ENCODE data around the gene HTT.
"Not testable (repeated sequence)": the region's sequence is repeated elsewhere in the genome, so short reads cannot be mapped to it uniquely, and the experiment has no call there.

The HTT gene

DNA sequence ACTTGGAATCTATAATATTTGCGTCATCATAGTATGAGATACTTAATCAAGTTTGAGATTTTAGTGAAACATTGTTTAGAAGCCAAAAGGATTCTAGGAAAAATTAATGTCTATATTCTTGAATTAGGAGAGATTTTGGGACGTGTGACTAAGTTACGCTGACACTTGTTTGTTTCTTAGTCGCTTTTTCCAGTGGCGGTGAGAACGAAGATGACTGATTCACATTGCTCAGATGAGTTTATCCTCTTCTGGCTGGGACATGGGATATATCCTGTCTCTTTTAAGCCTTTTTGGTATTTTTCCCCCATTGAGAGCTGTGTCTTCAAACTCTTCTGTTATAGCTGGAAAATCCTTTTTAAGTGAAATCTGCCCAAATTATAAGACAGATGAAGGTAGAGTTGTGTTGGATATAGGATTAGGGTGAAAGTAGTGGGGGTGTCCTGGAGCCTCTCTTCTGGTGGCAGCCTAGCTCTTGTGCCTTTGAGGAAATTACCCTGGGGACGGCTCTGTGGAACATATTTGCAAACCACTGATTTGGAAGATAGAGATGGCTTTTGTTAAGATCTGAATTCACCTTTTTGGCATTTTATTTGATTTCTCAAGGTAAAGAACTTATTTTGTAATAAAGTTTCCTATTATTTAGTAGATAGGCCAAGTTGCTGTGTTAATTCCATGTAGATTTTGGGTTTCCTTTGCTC lies 49.7 kb downstream of the HTT start:
- no peak for DNase-seq

DNA sequence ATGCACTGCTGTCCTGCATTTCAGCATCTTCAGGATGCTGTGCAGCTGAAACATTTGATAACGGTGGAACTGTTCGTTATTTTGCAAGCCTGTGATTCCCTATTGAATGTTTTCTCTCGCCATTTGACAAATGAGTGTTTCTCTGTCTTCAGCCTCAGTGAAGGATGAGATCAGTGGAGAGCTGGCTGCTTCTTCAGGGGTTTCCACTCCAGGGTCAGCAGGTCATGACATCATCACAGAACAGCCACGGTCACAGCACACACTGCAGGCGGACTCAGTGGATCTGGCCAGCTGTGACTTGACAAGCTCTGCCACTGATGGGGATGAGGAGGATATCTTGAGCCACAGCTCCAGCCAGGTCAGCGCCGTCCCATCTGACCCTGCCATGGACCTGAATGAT lies 52.6 kb downstream of the HTT start:
- DNase-seq: no peak

DNA sequence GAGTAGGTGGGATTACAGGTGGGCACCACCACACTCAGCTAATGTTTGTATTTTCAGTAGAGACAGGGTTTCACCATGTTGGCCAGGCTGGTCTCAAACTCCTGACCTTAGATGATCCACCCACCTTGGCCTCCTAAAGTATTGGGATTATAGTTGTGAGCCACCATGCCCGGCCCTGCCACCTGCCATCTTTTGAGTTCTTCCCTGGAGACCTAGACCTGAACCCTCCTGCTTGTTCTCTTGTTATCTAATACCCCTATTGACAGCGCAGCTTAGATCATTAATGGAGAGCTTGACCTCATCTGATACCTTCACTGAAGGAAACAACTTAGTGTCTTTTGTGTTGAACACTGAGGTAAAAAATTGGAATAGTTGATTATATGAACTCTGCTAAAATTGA lies 53.6 kb downstream of the HTT start:
- DNase-seq: no peak

DNA sequence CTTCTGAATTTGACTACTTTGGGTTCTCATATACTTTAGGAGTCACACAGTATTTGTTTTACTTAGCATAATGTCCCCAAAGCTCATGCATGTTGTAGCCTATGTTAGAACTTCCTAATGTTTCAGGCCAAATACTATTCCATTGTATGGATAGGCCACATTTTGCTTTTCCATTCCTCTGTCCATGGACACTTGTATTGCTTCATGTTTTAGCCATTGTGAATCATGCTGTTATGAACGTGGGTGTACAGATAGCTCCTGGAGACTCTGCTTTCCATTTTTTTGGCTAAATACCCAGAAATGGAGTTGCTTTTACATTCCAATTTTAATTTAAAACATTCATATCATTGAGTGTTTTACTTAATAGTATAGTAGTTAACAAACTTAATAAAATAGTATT lies 54.5 kb downstream of the HTT start:
- DNase-seq: no peak

DNA sequence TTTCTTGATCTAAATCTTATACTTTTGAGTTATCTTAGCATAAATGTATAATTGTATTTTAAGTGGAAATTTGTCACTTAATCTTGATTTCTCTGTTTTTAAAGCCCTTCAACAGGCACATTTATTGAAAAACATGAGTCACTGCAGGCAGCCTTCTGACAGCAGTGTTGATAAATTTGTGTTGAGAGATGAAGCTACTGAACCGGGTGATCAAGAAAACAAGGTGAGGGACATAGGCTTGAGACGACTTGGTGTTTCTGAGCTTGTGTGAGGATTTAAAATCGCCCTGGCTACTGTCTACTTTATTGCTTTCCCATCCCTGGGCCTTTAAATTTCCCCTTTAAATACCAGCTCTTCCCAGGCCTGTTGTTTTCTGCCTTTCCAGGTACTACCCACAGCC lies 55.7 kb downstream of the HTT start:
- DNase-seq: no peak

DNA sequence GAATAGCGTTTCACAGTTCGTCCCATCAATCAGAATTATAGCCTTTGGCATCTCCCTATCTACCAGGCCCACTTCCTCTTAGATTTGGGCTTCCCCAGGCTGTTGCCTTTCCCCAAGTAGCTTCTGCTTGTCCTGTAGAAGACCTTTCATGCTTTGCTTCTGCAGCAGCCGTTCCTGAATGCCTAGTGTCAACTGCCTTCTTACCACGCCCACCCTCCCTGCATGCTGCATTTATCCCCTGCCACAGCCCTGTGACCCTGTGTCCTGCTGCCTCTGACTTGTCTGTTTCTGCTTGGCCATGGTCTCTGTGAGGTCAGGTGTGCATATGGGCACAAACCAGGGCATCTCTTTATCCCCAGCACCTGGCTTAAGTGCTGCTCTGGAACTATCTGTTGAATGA lies 56.3 kb downstream of the HTT start:
- no peak for DNase-seq

DNA sequence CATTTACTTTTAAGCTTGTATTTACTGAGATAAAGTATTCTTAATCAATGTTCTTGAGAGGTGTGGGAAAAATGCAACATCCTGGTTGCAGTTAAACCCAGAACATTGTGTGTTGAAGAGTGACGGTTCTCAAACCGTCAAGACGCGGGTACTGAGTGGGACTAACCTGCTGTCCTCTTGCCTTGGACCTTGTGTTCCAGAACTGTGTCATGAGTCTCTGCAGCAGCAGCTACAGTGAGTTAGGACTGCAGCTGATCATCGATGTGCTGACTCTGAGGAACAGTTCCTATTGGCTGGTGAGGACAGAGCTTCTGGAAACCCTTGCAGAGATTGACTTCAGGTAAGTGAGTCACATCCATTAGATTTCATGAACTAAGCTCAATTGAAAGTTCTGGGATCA lies 59.7 kb downstream of the HTT start:
- no peak for DNase-seq

DNA sequence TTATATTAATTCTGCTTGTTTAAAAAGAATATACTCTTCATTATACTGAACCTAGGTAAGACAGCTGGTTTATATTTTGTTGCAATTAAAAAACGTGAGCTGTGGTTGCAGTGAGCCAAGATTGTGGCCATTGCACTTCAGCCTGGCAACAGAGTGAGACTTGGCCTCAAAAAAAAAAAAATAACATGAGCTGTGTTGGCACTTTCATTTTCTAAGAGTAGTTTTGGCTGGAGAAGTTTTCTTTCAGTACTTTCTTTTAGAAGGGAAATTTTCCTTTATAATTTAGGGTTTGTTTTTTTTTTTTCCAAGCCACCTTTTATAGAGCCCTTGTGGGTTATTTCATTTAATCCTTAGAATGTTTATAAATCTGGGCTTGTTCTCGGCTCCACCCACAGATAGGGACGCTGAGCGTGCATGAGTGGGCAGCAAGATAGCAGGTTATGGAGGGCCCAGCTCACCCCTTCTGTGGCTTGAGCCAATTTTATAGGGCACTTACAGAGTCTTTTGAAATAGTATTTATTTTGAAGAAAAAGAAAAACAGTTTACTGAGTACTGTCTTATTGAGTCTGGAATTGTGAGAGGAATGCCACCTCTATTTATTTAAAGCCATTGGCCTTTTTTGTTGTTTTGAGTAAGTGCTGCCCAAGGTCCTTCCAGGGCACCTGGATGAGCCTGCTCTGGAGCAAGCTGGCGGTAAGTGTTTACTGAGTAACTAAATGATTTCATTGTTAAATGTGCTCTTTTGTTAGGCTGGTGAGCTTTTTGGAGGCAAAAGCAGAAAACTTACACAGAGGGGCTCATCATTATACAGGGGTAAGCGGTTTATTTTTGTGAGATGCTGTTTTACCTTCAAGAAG lies 60.9 kb downstream of the HTT start:
- DNase-seq: no peak

DNA sequence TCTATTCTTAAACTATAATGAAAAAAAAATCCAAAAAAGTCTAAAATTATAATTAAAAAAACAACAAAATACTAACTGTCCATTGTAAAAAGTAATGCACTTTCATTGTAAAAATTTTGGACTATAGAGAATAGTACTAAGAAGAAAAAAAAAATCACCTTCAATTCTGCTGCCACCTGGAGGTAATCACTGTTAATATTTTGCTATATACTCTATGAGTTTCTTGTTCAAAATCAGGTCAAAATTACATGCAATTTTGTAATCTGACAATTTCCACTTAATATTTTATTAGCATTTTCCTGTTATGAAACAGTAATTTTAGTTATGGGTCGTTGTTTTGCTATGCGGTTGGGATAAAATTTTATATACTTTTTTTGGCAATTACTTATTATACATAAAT lies 62.0 kb downstream of the HTT start:
- DNase-seq: no peak

DNA sequence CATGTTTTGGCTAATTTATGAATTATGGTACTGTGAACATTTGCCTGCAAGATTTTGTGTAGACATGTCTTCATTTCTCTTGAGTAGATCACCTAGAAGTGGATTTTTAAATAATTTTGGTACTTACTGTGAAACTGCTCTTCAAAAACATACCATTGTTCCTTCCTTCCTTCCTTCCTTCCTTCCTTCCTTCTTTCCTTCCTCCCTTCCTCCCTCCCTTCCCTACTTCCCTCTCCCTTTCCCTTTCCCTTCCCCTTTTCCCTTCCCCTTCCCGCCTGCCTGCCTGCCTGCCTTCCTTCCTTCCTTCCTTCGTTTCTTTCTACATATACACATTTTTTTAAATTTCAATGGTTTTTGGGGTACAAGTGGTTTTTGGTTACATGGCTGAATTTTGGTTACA lies 63.4 kb downstream of the HTT start:
- DNase-seq: no peak

DNA sequence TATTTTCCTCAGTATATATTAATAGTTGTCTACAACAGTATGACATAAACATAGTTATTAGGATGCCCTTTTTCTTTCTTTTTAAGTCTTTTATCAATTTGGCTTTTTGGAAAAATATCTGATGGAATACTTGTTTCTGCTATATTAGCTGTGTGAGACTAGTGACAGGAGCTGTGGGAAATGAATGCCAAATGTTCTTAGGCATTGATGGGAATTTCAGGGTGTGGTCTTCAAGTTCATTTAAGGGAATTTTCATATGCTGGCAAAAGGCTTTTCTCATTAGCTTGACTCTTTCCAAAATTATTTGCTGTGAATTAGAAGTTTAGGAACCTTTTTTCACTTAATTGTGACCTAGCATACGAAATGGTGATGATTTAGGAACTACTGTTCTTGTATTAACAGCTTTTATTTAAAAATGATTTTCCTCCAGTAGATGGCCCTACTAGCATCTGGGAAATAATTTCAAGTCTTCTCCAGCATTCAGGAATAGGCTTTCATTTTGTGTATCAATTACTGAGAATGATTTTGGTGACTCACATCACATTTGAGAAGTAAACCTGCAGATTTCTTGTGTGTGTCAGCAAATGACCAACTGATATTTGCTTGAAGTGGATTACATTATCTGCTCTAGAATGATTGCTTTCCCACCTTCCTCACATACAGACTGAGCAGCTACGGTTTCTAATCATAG lies 70.9 kb downstream of the HTT start:
- peak; percentile 1 to 29 for DNase-seq

DNA sequence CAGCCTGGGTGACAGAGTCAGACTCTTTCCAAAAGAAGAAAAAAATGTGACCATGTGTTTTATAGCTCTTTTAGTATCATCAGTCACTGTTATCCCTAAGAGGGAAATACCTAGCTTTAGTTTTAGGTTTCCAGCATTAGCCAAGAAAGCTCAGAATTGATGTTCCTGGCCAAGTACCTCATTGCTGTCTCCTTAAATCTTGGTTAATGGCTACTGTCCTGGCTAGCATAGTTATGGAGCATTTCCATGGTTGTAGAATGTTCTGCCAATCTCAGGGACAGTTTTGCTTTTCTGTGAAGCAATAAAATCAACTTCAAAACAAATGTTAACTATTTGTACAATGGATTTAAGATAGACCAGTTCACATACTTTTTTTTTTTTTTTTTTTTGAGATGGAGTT lies 74.4 kb downstream of the HTT start:
- no peak for DNase-seq

DNA sequence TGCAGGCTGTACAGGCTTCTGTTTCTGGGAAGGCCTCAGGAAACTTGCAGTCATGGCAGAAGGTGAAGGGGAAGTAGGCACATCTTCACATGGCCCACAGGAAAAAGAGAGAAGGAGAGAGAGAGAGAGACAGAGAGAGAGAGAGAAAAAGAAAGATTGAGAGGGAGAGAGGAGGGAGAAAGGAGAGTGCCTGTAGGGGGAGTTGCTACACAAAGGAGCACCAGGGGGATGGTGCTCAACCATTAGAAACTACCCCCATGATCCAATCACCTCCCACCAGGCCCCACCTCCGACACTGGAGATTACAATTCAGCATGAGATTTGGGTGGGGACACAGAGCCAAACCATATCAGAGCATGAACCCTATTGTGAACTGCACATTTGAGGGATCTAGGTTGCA lies 76.8 kb downstream of the HTT start:
- not testable (repeated sequence) for DNase-seq

DNA sequence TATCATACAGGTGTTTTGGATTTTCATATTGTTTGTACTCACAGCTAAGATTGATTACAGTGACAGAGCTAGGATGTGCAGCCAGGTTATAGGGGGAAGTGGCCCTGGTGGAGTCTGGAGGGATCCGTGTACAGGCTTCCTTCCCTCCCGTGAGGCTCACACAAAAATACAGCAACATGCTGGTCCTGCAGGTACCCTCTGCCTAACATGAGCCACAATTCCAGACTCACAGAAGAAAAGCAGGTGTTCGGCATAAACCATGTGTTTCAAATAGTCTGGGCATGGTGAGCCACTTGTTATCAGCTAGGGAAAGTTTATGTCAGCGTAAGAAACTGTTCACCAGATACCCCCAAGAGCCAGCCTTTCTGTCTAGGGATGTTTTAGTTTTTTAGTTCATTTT lies 82.9 kb downstream of the HTT start:
- no peak for DNase-seq

DNA sequence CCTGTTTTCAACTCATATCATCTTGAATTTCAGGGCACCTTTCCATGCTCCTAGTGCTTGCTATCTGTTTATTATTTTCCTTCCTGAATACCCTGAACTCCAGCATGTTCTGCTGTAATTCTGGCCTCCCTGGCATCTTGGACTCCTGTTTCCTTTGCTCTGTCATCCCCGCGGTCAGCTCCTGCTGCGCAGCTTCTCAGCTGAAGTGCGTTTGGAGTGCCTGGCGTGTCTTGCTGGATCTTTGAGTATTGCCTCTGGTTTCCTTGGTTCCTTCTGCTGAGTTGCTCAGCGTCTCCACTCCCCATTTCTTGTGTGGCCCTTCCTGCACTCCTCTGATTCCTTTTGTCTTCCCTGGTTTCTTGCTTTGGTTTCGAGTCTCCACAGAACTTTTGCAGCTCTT lies 84.4 kb downstream of the HTT start:
- no peak for DNase-seq

DNA sequence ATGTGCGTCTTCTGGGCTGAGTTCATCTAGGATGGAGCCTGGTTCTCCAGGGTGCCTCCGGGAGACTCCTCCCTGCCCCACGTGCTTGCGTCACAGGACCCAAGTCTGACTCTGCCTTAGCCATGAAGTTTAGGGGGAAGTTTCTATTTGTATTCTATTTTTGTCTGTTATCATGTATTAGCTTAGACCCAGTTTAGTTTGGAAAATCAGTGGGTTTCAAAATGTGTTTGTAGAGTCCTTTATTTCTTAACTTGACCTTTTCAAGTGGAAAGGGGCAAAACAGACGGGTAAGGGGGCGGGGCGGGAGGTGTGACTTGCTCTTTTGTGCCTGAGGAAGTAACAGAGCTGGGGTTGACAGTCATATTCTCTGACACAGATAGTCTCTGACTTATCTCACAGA lies 86.0 kb downstream of the HTT start:
- DNase-seq: no peak

DNA sequence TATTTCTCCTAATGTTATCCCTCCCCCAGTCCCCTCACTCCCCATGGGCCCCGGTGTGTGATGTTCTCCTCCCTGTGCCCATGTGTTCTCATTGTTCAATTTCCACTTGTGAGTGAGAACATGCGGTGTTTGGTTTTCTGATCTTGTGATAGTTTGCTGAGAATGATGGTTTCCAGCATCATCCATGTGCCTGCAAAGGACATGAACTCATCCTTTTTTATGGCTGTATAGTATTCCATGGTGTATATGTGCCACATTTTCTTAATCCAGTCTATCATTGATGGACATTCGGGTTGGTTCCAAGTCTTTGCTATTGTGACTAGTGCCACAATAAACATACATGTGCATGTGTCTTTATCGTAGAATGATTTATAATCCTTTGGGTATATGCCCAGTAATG lies 86.6 kb downstream of the HTT start:
- DNase-seq: not testable (repeated sequence)

DNA sequence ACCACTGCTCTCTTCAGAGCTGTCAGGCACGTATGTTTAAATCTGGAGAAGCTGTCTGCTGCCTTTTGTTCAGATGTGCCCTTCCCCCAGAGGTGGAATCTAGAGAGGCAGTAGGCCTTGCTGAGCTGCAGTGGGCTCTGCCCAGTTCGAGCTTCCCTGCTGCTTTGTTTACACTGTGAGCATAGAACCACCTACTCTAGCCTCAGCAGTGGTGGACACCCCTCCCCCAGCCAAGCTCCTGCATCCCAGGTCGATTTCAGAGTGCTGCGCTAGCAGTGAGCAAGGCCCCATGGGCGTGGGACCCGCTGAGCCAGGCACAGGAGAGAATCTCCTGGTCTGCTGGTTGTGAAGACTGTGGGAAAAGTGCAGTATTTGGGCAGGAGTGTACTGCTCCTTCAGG lies 92.0 kb downstream of the HTT start:
- not testable (repeated sequence) for DNase-seq

DNA sequence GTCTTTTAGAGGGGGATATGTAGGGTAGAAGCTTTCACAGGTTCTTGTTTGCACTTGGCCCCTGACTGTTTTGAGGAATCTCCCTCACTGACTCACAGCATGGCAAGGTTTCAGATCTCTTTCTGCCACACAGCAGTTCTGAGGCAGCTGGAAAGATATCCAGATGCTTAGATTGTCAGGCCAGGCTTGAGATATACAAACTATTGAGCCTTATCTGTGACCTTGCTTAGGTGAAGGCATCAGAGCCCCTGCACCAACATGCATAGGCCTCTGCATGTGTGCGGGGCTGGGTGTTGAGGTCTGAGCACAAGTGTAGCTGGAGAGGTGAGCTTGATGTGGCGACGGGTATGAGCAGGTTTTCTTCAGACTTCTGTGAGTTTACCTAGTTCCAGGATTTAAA lies 93.5 kb downstream of the HTT start:
- no peak for DNase-seq

DNA sequence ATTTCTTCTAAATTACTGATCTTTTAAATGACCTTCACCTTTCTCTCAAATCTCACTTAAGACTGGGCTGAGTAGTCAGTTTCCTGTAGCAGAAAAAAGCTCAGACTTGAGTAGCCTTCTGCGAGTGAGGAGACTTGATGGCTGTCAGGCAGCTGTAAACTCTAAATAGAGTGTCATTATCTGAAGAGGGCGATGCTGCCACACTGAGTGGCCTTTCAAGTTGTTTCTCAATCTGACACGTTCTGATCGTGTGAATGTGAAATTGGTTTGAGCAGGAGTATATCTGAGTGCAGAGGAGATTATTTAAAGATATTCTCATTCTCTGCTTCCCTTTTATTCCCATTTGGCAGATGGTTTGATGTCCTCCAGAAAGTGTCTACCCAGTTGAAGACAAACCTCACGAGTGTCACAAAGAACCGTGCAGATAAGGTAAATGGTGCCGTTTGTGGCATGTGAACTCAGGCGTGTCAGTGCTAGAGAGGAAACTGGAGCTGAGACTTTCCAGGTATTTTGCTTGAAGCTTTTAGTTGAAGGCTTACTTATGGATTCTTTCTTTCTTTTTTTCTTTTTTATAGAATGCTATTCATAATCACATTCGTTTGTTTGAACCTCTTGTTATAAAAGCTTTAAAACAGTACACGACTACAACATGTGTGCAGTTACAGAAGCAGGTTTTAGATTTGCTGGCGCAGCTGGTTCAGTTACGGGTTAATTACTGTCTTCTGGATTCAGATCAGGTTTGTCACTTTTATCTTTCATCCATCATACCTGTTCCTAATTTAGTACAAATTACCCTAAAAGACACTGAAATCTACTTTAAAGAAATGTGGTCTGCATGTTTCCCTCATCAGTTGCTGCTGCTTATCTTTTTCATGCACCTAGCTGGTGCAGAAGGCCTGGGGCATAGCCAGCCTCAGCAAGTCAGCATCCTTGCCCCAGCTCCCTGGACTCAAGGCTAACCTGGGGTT lies 100.2 kb downstream of the HTT start:
- DNase-seq: no peak

DNA sequence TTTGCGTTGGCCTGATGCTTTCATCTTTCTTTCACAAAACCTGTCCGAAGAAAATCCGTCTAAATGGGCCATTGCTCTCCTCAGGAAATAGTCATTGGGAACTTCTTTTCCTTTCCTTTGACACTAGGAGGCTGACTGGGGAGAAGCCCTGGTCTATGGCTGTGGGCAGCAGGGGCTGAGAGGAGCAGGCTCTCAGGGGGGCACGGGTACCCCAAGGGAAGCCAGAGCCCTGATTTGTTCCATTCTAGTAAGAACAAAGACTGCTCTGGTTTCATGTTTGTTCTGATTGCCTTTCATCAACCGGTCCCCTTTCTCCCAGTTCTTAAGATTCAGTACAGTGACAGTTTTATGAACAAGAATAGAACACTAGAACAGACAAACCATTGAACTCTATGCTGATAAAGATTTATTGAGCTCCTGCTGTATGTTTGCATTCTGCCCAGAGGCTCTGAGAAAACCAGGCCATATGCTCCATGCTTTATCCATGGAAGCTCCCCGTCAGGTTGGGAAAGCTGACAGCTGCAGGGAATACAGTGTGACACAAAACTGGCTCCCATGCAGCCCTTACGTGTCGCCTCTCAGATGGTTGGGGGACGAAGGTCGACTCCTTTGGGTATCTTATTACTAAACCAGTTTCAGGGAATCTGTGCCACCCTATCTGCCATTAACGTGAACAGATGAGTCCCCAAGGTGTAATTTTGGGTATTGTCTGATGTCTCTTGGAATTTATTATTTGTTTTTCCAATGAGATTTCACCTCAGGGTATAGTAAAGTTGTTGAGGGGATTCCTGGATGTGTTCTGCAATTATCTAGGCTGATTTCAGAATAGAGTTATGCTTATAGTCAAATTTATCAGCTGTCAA lies 102.1 kb downstream of the HTT start:
- peak in 1 of 2 experiments; percentile 24 for DNase-seq

DNA sequence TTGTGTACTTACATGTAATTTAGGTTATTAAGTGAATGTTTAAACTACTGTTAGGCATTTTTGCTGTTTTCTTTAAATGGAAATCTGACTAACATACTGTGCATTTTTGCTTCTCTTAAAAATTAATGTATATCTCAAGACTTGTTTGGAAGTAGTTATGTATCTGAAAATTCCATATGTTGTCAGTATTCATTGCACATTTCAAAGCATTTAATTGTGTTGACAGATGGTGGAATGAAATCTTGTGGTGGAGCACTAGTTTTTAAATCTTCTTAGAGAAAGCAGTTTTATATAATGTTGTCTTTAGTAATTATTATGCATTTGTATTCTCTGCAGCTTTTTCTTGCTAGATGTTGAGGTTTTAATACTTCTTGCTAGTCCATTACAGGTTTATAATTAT lies 102.9 kb downstream of the HTT start:
- DNase-seq: no peak
